Airway epithelial cell (primary cell): ENCODE measurements around the gene ETV6. TPM values are rescaled to one million over a fixed set of nuclear protein-coding genes. Genes with fewer than 3 reads are reported as not detected.

Source experiments
- total RNA-seq: library from RNA; depleted of rRNA; stranded (reverse); fragments of >200 nt; gene quantifications from 2 replicates; pipeline ENCODE4 v1.2.3, GENCODE V29; 2015

The ETV6 gene
- total RNA-seq: 6.3 and 10.4 TPM in 2 replicates

GRCh38 chr12:11649413-11650285 is at the start of gene ETV6:
ETV6 (plus strand) TSS chr12:11649674; CDS start chr12:11650128, 454 bp downstream.

